Stomach (tissue), 9 donors: ENCODE results near the gene SLC7A10. TPM values are rescaled to one million over a fixed set of nuclear protein-coding genes. Genes with fewer than 3 reads are reported as not detected.

ENCODE experiments used
- DNase-seq, 2 donors: peaks; one replicate each; pipeline versions ENCODE4 v3.0.0 to v3.0.0-alpha.2; 2013 to 2019
- H3K27ac ChIP-seq, 5 donors: fragments of 200-600 bp in 4 of 5; sonication (generic) in 4 of 5; one replicate each; pipeline ENCODE4 v1.5.1; 2013 to 2019; ENCODE audit warnings: mild to moderate bottlenecking in 1 of 5, moderate library complexity in 1 of 5
- H3K27me3 ChIP-seq, 3 donors: fragments of 200-600 bp; sonication (generic); one replicate each; pipeline ENCODE4 v1.5.1; 2017 to 2019; ENCODE audit warnings: mixed run types in 1 of 3
- H3K36me3 ChIP-seq, 4 donors: fragments of 200-600 bp; sonication (generic); 1 replicate in 3 of 4; 2 replicates in 1 of 4; pipeline ENCODE4 v1.5.1; 2016 to 2019
- H3K4me1 ChIP-seq, 4 donors: fragments of 200-600 bp; sonication (generic); one replicate each; pipeline ENCODE4 v1.5.1; 2016 to 2019
- H3K4me3 ChIP-seq, 4 donors: fragments of 200-600 bp; sonication (generic) in 3 of 4; one replicate each; pipeline ENCODE4 v1.5.1; 2016 to 2019; ENCODE audit warnings: mild to moderate bottlenecking in 1 of 4
- H3K9me3 ChIP-seq, 4 donors: fragments of 200-600 bp; sonication (generic); one replicate each; pipeline ENCODE4 v1.5.1; 2016 to 2019
- CTCF ChIP-seq, 7 experiments: fragments of 450-650 bp in 4 of 7; fragments of 200-600 bp in 3 of 7; sonication (generic) in 3 of 7; IDR thresholded peaks; one replicate each; pipeline ENCODE4 v1.5.1; 2016 to 2019; ENCODE audit warnings: antibody characterized with exemption in 7 of 7, control low read depth in 2 of 7, mild to moderate bottlenecking in 1 of 7
- EP300 ChIP-seq: sonication (generic); formaldehyde crosslinking; IDR thresholded peaks from one replicate; pipeline ENCODE4 v1.6.1; 2017; ENCODE audit warnings: antibody characterized with exemption
- POLR2A ChIP-seq, 4 donors: fragments of 450-650 bp; IDR thresholded peaks; one replicate each; pipeline ENCODE4 v1.6.1; 2016; ENCODE audit warnings: antibody characterized with exemption in 4 of 4, control low read depth in 2 of 4, mild to moderate bottlenecking in 1 of 4, moderate library complexity in 1 of 4
- POLR2AphosphoS5 ChIP-seq, 3 donors: sonication (generic); formaldehyde crosslinking; IDR thresholded peaks; one replicate each; pipeline ENCODE4 v1.6.1; 2016; ENCODE audit warnings: antibody characterized with exemption in 3 of 3
- WGBS, 5 donors: extraction: QIAGEN DNeasy Blood & Tissue Kit in 3 of 5; methylation state at CpG; one replicate each; pipeline versions ENCODE4 v1.1.5 to v1.1.7; 2013 to 2018; 5-methylcytosine and 5-hydroxymethylcytosine counted together
- intact Hi-C: fragments of 100-400 bp; cut with DNase I; formaldehyde crosslinking; loops from one replicate; pipeline ENCODE4 v1.15.1; 2023; ENCODE audit warnings: low total_unique reads
- polyA plus RNA-seq, 3 donors: library from polyadenylated mRNA; stranded (reverse); fragments of 200-250 nt; gene quantifications; one replicate each; pipeline ENCODE4 v1.2.3, GENCODE V29; 2013
- total RNA-seq, 5 donors: library from RNA; depleted of rRNA; stranded (reverse); fragments of >200 nt; gene quantifications; one replicate each; pipeline versions ENCODE4 v1.1.0 to v1.2.3, GENCODE V29; 2014 to 2016
- donor health status: healthy with polysubstance abuse.
- donor health status: Bipolar disorder and iron deficiency.
- donor health status: healthy.

The SLC7A10 gene
- total and polyA plus RNA-seq, 8 donors, result 0.73 TPM; not detected in 7

DNA sequence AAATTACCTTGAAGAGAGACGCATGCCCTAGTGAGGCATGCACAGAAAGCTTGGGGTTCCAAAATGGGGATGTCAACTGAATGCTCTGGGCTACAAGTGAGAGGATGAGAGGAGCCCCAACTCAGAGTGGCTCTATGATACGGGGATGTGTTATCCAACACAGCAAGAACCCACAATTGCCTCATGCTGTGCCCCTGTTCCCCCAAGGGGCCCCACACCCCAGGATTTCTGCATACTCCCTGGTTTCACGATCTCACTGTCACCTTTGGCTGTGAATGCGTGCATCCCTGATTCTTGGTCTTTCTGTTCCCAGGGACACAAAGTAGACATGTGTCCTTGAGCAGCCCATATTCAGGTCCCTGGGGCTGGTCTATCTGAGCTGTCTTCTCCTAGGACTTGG is 64.4 kb downstream of the SLC7A10 start:
- no peak for TF ChIP-seq POLR2AphosphoS5 (IDR thresholded peaks at IDR 0.05)
- TF ChIP-seq POLR2A (IDR thresholded peaks at IDR 0.05), result no peak
- TF ChIP-seq EP300, result no peak
- TF ChIP-seq CTCF (IDR thresholded peaks at IDR 0.05), result no peak
- H3K4me1 ChIP-seq, result no peaks in the 10 kb centered on the region
- H3K4me3 ChIP-seq, result no peak overlapping the region
- H3K36me3 ChIP-seq, result no peaks in the 10 kb centered on the region
- H3K27me3 ChIP-seq, result no peaks in the 10 kb centered on the region
- no peak for DNase-seq
- H3K9me3 ChIP-seq, result no peaks in the 10 kb centered on the region
- intact Hi-C loops, result no loop called here
- WGBS, 5 donors, result 58 to 90% (median 82%) methylated on average over 4 of the region's 4 CpGs
- H3K27ac ChIP-seq, result no peak overlapping the region

GRCh38 chr19:33159893-33160292 is 65.8 kb downstream of the SLC7A10 start:
- Histone ChIP-seq H3K4me3 (no peak overlapping the region), H3K27me3 (no peaks in the 10 kb centered on the region), H3K27ac (no peak overlapping the region), H3K9me3 (no peaks in the 10 kb centered on the region), H3K36me3 (no peaks in the 10 kb centered on the region), H3K4me1 (no peaks in the 10 kb centered on the region)
- TF ChIP-seq POLR2A (IDR thresholded peaks at IDR 0.05) (no peak), CTCF (IDR thresholded peaks at IDR 0.05) (no peak), EP300 (no peak), POLR2AphosphoS5 (IDR thresholded peaks at IDR 0.05) (no peak)
- WGBS, 5 donors, result 87 to 93% (median 91%) methylated on average over 8 of the region's 8 CpGs
- intact Hi-C loops, result no loop called here
- DNase-seq, result no peak

DNA sequence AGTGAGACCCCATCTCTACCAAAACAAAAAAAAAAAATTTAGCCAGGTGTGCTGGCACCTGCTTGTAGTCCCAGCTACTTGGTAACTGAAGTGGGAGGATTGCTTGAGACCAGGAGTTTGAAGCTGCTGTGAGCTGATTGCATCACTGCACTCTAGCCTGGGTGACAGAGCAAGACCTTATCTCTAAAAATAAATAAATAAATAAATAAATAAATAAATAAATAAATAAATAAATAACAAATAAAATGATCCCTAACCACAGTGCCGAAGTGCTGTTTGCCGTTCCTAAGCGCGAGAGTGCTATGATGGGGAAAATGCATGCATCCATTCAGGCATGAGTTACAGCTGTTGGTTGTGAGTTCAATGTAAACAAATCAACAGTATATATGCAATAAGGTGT is 66.5 kb downstream of the SLC7A10 start:
- no peaks in the 10 kb centered on the region for H3K36me3 ChIP-seq
- H3K4me1 ChIP-seq, result no peaks in the 10 kb centered on the region
- no peak for DNase-seq
- WGBS, 5 donors, result 87 to 99% (median 97%) methylated on average over 4 of the region's 4 CpGs
- TF ChIP-seq EP300 (no peak), POLR2AphosphoS5 (IDR thresholded peaks at IDR 0.05) (no peak), POLR2A (IDR thresholded peaks at IDR 0.05) (no peak), CTCF (IDR thresholded peaks at IDR 0.05) (no peak)
- no peaks in the 10 kb centered on the region for H3K9me3 ChIP-seq
- no peak overlapping the region for H3K27ac ChIP-seq
- no peak overlapping the region for H3K4me3 ChIP-seq
- no peaks in the 10 kb centered on the region for H3K27me3 ChIP-seq
- intact Hi-C loops, result no loop called here

Other genes starting within 250 kb of the SLC7A10 start
- gene RHPN2, start 161.0 kb downstream of the SLC7A10 start, total RNA-seq, result 10 to 100 TPM; 13.3 to 73.5 (median 37.1) TPM
- gene RHPN2, start 161.0 kb downstream of the SLC7A10 start, polyA plus RNA-seq, result 10 to 100 TPM in 2 of 3 donors, 1 to 10 TPM in 1; 2.4 to 62.6 (median 17.1) TPM
- gene GPATCH1, start 144.7 kb downstream of the SLC7A10 start, total RNA-seq, result 10 to 100 TPM in 2 of 5 donors, 1 to 10 TPM in 3; 1.2 to 31.5 (median 9.5) TPM
- gene GPATCH1, start 144.7 kb downstream of the SLC7A10 start, polyA plus RNA-seq, result 1 to 10 TPM; 2.2 to 5.8 (median 5.4) TPM
- not detected for gene WDR88, start 93.7 kb downstream of the SLC7A10 start, total RNA-seq
- gene WDR88, start 93.7 kb downstream of the SLC7A10 start, polyA plus RNA-seq, result not detected
- 10 to 100 TPM in 4 of 5 donors, 1 to 10 TPM in 1; 7.5 to 26.6 (median 18.1) TPM for gene LRP3, start 31.5 kb downstream of the SLC7A10 start, total RNA-seq
- 10 to 100 TPM in 2 of 3 donors, 1 to 10 TPM in 1; 8.4 to 14.0 (median 10.3) TPM for gene LRP3, start 31.5 kb downstream of the SLC7A10 start, polyA plus RNA-seq
- gene CEBPA, start 76.7 kb upstream of the SLC7A10 start, total RNA-seq, result 100 to 1,000 TPM in 1 of 5 donors, 10 to 100 TPM in 3, 1 to 10 TPM in 1; 9.9 to 167 (median 18.7) TPM
- 10 to 100 TPM; 14.6 to 22.6 (median 19.1) TPM for gene CEBPA, start 76.7 kb upstream of the SLC7A10 start, polyA plus RNA-seq
- gene CEBPG, start 147.9 kb upstream of the SLC7A10 start, total RNA-seq, result 10 to 100 TPM in 4 of 5 donors, 1 to 10 TPM in 1; 4.7 to 40.9 (median 19.4) TPM
- gene CEBPG, start 147.9 kb upstream of the SLC7A10 start, polyA plus RNA-seq, result 10 to 100 TPM; 13.8 to 29.9 (median 16.5) TPM